SK-N-SH treated with all-trans-retinoic acid at 6 μM for 48 hours (cell line): ENCODE data around the gene DIP2C.
"Not testable (repeated sequence)": the region's sequence is repeated elsewhere in the genome, so short reads cannot be mapped to it uniquely, and the experiment has no call there.

Source experiments
- ATAC-seq: fragments of 200-7000 bp; cut with Tn5 transposase; 3 replicates; pipeline ENCODE4 v1.9.1; 2020; ENCODE audit warnings: mild to moderate bottlenecking, moderate library complexity
- BACH2 ChIP-seq: fragments of 250-450 bp; sonication (Bioruptor Pico); IDR thresholded peaks from 2 replicates; pipeline ENCODE4 v1.9.0; 2021; ENCODE audit warnings: mild to moderate bottlenecking, borderline replicate concordance
- CSDC2 ChIP-seq: fragments of 250-450 bp; sonication (Bioruptor Pico); IDR thresholded peaks from 2 replicates; pipeline ENCODE4 v1.5.0; 2020; ENCODE audit warnings: mild to moderate bottlenecking, moderate library complexity
- ESRRG ChIP-seq: fragments of 250-450 bp; sonication (Bioruptor Pico); IDR thresholded peaks from 2 replicates; pipeline ENCODE4 v1.6.1; 2021; ENCODE audit warnings: mild to moderate bottlenecking
- GLIS3 ChIP-seq: fragments of 250-450 bp; sonication (Bioruptor Pico); IDR thresholded peaks from 2 replicates; pipeline ENCODE4 v1.5.0; 2020; ENCODE audit warnings: mild to moderate bottlenecking, moderate library complexity
- ISL1 ChIP-seq: fragments of 250-450 bp; sonication (Bioruptor Pico); IDR thresholded peaks from 2 replicates; pipeline ENCODE4 v2.1.2; 2022; ENCODE audit warnings: mild to moderate bottlenecking, moderate library complexity
- OSR1 ChIP-seq: fragments of 250-450 bp; sonication (Bioruptor Pico); IDR thresholded peaks from 2 replicates; pipeline ENCODE4 v1.8.0; 2022; ENCODE audit warnings: moderate library complexity, mild to moderate bottlenecking, inconsistent platforms
- PPARA ChIP-seq: fragments of 250-450 bp; sonication (Bioruptor Pico); IDR thresholded peaks from 2 replicates; pipeline ENCODE4 v1.5.0; 2020; ENCODE audit warnings: mild to moderate bottlenecking, borderline replicate concordance
- SNAI2 ChIP-seq: fragments of 250-450 bp; sonication (Bioruptor Pico); IDR thresholded peaks from 2 replicates; pipeline ENCODE4 v1.5.0; 2020; ENCODE audit warnings: mild to moderate bottlenecking, moderate library complexity
- TCF4 ChIP-seq: fragments of 250-450 bp; sonication (Bioruptor Pico); IDR thresholded peaks from 2 replicates; pipeline ENCODE4 v1.8.0; 2021; ENCODE audit warnings: mild to moderate bottlenecking, moderate library complexity, borderline replicate concordance
- TOX ChIP-seq: fragments of 250-450 bp; sonication (Bioruptor Pico); IDR thresholded peaks from 2 replicates; pipeline ENCODE4 v1.8.0; 2021; ENCODE audit warnings: mild to moderate bottlenecking, moderate library complexity, borderline replicate concordance
- ZC3H10 ChIP-seq: fragments of 250-450 bp; sonication (Bioruptor Pico); IDR thresholded peaks from 2 replicates; pipeline ENCODE4 v1.5.1; 2021; ENCODE audit warnings: mild to moderate bottlenecking, moderate library complexity
- ZFP3 ChIP-seq: fragments of 250-450 bp; sonication (Bioruptor Pico); IDR thresholded peaks from 2 replicates; pipeline ENCODE4 v1.5.0; 2020; ENCODE audit warnings: mild to moderate bottlenecking, moderate library complexity
- ZFP30 ChIP-seq: fragments of 450-650 bp; formaldehyde crosslinking; IDR thresholded peaks from 2 replicates; pipeline ENCODE4 v1.5.0; 2022; ENCODE audit warnings: mild to moderate bottlenecking, moderate library complexity
- ZNF565 ChIP-seq: fragments of 450-650 bp; formaldehyde crosslinking; conservative IDR thresholded peaks from 2 replicates; pipeline ENCODE4 v1.5.0; 2020; ENCODE audit warnings: low read depth, mild to moderate bottlenecking, moderate library complexity
- ZNF70 ChIP-seq: fragments of 450-650 bp; formaldehyde crosslinking; IDR thresholded peaks from 2 replicates; pipeline ENCODE4 v1.5.0; 2020; ENCODE audit warnings: mild to moderate bottlenecking, moderate library complexity
- ZNF8 ChIP-seq: fragments of 450-650 bp; formaldehyde crosslinking; IDR thresholded peaks from 2 replicates; pipeline ENCODE4 v1.5.0; 2020; ENCODE audit warnings: mild to moderate bottlenecking, moderate library complexity
- TF ChIP-seq, protein P1 (sequence below): fragments of 250-450 bp; sonication (Bioruptor Pico); IDR thresholded peaks from 2 replicates; pipeline ENCODE4 v1.5.1; 2020; ENCODE audit warnings: low read depth, mild to moderate bottlenecking, moderate library complexity
- TF ChIP-seq, protein P2 (sequence below): fragments of 250-450 bp; sonication (Bioruptor Pico); IDR thresholded peaks from 2 replicates; pipeline ENCODE4 v1.8.0; 2020; ENCODE audit warnings: mild to moderate bottlenecking, moderate library complexity, borderline replicate concordance
- TF ChIP-seq, protein P3 (sequence below): fragments of 250-450 bp; sonication (Bioruptor Pico); IDR thresholded peaks from 2 replicates; pipeline ENCODE4 v1.5.0; 2020; ENCODE audit warnings: mild to moderate bottlenecking, moderate library complexity
- TF ChIP-seq, protein P4 (sequence below): fragments of 250-450 bp; sonication (Bioruptor Pico); IDR thresholded peaks from 2 replicates; pipeline ENCODE4 v1.5.1; 2021; ENCODE audit warnings: mild to moderate bottlenecking, moderate library complexity

Gene DIP2C

DNA sequence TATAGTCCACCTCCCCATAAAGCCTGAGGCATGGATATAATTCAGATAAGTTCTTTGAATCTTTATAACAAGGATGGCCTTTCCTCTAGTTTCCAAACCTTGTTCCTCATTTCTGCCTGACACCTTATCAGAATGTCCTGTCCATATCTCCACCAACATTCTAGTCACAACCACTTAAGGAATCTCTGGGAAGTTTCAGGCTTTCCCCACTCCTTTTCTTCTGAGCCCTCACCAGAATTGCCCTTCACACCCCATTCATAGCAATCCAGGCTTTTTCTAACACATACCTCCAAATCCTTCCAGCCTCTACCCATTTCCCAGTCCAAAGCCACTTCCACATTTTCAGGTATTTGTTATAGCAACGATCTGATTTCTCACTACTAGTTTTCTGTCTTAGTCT, 18.0 kb upstream of the DIP2C start:
- no peak for TF ChIP-seq OSR1 (CRISPR knock-in tag)
- ATAC-seq = no peak

DNA sequence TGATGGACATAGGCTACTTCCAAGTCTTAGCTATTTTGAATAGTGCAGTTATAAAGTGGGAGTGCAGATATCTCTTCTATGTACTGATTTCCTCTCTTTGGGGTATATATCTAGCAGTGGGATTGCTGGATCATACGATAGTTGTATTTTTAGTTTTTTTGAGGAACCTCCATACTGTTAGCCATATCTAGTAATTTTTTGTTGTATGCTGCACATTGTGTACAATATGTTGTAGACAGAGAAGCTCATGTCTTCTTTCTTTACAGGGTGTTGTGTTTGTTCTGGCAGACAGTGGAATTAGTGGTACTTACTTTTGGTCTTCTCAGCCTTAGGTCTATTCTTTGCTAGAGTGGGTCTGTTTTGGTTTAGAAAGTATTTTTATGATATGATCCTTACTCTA, 13.7 kb upstream of the DIP2C start:
- TF ChIP-seq ZNF70 (CRISPR knock-in tag) = no peak
- no peak for TF ChIP-seq ZNF565 (CRISPR knock-in tag)
- TF ChIP-seq OSR1 (CRISPR knock-in tag) = no peak
- TF ChIP-seq, protein P1, sequence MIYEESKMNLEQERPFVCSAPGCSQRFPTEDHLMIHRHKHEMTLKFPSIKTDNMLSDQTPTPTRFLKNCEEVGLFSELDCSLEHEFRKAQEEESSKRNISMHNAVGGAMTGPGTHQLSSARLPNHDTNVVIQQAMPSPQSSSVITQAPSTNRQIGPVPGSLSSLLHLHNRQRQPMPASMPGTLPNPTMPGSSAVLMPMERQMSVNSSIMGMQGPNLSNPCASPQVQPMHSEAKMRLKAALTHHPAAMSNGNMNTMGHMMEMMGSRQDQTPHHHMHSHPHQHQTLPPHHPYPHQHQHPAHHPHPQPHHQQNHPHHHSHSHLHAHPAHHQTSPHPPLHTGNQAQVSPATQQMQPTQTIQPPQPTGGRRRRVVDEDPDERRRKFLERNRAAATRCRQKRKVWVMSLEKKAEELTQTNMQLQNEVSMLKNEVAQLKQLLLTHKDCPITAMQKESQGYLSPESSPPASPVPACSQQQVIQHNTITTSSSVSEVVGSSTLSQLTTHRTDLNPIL = no peak
- no peak for TF ChIP-seq ZFP30 (CRISPR knock-in tag)
- TF ChIP-seq ZC3H10 (CRISPR knock-in tag) = no peak
- TF ChIP-seq ZNF8 (CRISPR knock-in tag) = no peak
- TF ChIP-seq GLIS3 (CRISPR knock-in tag) = no peak
- ATAC-seq = no peak

DNA sequence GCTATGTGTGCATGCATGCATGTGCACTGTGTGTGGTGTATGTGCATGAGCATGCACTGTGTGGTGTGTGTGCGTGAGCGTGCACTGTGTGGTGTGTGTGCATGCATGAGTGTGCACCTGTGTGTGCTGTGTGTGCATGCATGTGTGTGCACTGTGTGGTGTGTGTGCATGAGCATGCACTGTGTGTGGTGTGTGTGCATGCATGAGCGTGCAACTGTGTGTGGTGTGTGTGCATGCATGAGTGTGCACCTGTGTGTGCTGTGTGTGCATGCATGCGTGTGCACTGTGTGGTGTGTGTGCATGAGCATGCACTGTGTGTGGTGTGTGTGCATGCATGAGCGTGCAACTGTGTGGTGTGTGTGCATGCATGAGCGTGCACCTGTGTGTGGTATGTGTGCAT, 10.7 kb upstream of the DIP2C start:
- ATAC-seq = not testable (repeated sequence)

DNA sequence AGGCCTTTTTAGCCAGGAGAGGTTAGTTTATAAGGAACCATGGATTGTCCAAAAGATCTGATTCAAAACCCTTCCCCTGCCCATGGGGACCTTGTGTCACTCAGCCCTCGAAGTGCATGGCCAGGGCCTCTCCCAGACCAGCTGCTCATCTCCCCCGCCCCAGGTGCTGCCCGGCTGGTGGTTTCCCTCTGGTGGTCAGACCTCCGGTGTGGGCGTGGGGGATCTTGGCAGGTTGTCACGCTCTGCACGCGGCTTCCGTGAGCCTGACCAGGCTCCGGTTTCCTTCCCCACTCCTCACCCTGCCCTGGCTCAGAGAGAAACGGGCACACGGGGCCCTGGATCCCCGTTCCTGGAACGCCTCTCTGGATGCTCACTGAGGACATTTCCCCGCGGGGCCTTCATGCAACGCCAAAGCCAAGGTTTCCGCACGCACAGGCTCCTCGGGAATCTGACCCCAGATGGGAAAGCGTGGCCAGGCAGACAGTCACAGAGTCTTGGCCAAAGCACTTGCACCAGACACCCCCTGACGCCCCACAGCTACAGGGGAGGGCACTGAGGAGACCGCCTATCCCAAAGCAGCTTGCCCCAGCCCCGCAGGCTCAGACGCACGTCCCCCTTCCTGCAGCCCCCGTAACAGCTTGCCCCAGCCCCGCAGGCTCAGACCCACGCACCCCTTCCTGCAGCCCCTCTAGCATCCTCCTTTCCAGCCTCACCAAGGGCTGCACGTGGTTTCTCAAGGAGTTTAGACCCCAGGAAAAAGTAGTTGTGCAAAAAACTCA, 7.8 kb upstream of the DIP2C start:
- ATAC-seq = no peak
- TF ChIP-seq ZFP30 (CRISPR knock-in tag) (no peak), ISL1 (CRISPR knock-in tag) (no peak), ZFP3 (CRISPR knock-in tag) (no peak), SNAI2 (CRISPR knock-in tag) (no peak), ZNF565 (CRISPR knock-in tag) (no peak), TCF4 (no peak), ZNF8 (CRISPR knock-in tag) (no peak)
- TF ChIP-seq, protein P2, sequence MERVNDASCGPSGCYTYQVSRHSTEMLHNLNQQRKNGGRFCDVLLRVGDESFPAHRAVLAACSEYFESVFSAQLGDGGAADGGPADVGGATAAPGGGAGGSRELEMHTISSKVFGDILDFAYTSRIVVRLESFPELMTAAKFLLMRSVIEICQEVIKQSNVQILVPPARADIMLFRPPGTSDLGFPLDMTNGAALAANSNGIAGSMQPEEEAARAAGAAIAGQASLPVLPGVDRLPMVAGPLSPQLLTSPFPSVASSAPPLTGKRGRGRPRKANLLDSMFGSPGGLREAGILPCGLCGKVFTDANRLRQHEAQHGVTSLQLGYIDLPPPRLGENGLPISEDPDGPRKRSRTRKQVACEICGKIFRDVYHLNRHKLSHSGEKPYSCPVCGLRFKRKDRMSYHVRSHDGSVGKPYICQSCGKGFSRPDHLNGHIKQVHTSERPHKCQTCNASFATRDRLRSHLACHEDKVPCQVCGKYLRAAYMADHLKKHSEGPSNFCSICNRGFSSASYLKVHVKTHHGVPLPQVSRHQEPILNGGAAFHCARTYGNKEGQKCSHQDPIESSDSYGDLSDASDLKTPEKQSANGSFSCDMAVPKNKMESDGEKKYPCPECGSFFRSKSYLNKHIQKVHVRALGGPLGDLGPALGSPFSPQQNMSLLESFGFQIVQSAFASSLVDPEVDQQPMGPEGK (CRISPR knock-in tag) = no peak

DNA sequence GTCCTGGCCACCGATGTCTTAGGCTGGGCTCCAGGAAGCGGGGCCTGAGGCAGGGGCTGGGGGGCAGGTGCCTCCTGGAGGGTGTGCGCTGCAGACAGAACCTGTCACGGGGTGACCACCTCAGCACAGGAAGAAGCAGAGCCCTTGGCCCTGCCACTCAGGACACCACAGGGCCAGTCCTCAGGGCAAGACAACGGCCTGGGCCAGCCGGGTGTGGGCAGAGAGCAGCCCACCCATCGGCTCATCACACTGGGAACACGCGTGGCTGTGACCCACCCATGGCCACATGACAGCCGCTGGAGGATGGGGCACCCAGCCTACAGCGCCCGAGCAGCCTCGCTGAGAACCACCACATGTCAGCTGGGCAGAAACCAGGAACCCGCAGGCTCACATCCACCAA, 5.9 kb upstream of the DIP2C start:
- TF ChIP-seq TOX (CRISPR knock-in tag) = no peak
- no peak for TF ChIP-seq CSDC2 (CRISPR knock-in tag)
- TF ChIP-seq ESRRG (CRISPR knock-in tag) = no peak
- TF ChIP-seq ZNF8 (CRISPR knock-in tag) = no peak
- TF ChIP-seq ZFP30 (CRISPR knock-in tag) = no peak
- no peak for TF ChIP-seq ZNF565 (CRISPR knock-in tag)
- TF ChIP-seq BACH2 = no peak
- TF ChIP-seq PPARA (CRISPR knock-in tag) = no peak
- TF ChIP-seq ZC3H10 (CRISPR knock-in tag) = no peak
- TF ChIP-seq OSR1 (CRISPR knock-in tag) = no peak
- no peak for TF ChIP-seq GLIS3 (CRISPR knock-in tag)
- TF ChIP-seq ZFP3 (CRISPR knock-in tag) = no peak
- TF ChIP-seq, protein P3, sequence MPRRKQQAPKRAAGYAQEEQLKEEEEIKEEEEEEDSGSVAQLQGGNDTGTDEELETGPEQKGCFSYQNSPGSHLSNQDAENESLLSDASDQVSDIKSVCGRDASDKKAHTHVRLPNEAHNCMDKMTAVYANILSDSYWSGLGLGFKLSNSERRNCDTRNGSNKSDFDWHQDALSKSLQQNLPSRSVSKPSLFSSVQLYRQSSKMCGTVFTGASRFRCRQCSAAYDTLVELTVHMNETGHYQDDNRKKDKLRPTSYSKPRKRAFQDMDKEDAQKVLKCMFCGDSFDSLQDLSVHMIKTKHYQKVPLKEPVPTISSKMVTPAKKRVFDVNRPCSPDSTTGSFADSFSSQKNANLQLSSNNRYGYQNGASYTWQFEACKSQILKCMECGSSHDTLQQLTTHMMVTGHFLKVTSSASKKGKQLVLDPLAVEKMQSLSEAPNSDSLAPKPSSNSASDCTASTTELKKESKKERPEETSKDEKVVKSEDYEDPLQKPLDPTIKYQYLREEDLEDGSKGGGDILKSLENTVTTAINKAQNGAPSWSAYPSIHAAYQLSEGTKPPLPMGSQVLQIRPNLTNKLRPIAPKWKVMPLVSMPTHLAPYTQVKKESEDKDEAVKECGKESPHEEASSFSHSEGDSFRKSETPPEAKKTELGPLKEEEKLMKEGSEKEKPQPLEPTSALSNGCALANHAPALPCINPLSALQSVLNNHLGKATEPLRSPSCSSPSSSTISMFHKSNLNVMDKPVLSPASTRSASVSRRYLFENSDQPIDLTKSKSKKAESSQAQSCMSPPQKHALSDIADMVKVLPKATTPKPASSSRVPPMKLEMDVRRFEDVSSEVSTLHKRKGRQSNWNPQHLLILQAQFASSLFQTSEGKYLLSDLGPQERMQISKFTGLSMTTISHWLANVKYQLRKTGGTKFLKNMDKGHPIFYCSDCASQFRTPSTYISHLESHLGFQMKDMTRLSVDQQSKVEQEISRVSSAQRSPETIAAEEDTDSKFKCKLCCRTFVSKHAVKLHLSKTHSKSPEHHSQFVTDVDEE (CRISPR knock-in tag) = no peak
- no peak for TF ChIP-seq ISL1 (CRISPR knock-in tag)
- TF ChIP-seq, protein P4, sequence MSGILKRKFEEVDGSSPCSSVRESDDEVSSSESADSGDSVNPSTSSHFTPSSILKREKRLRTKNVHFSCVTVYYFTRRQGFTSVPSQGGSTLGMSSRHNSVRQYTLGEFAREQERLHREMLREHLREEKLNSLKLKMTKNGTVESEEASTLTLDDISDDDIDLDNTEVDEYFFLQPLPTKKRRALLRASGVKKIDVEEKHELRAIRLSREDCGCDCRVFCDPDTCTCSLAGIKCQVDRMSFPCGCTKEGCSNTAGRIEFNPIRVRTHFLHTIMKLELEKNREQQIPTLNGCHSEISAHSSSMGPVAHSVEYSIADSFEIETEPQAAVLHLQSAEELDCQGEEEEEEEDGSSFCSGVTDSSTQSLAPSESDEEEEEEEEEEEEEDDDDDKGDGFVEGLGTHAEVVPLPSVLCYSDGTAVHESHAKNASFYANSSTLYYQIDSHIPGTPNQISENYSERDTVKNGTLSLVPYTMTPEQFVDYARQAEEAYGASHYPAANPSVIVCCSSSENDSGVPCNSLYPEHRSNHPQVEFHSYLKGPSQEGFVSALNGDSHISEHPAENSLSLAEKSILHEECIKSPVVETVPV (CRISPR knock-in tag) = no peak
- TF ChIP-seq SNAI2 (CRISPR knock-in tag) = no peak
- TF ChIP-seq, protein P1 = no peak
- no peak for ATAC-seq
